HEK293T (cell line): ENCODE data around the gene LNPK.

Experiments
- ARNT ChIP-seq: fragments of 450-650 bp; IDR thresholded peaks from 2 replicates; pipeline ENCODE4 v1.6.1; 2017; ENCODE audit warnings: mild to moderate bottlenecking
- CTBP1 ChIP-seq: fragments of 450-650 bp; IDR thresholded peaks from 2 replicates; pipeline ENCODE4 v1.6.1; 2016; ENCODE audit warnings: borderline replicate concordance
- FOXK2 ChIP-seq: fragments of 450-650 bp; IDR thresholded peaks from 2 replicates; pipeline ENCODE4 v1.6.1; 2016; ENCODE audit warnings: mild to moderate bottlenecking
- FOXM1 ChIP-seq: fragments of 450-650 bp; IDR thresholded peaks from 2 replicates; pipeline ENCODE4 v1.6.1; 2017; ENCODE audit warnings: mild to moderate bottlenecking, borderline replicate concordance
- HDGF ChIP-seq: fragments of 450-650 bp; IDR thresholded peaks from 2 replicates; pipeline ENCODE4 v1.6.1; 2017; ENCODE audit warnings: antibody characterized with exemption, borderline replicate concordance
- LEF1 ChIP-seq: fragments of 450-650 bp; IDR thresholded peaks from 2 replicates; pipeline ENCODE4 v1.6.1; 2017; ENCODE audit warnings: mild to moderate bottlenecking, borderline replicate concordance
- NFRKB ChIP-seq: fragments of 450-650 bp; IDR thresholded peaks from 2 replicates; pipeline ENCODE4 v1.6.1; 2016; ENCODE audit warnings: mild to moderate bottlenecking, moderate library complexity
- PKNOX1 ChIP-seq: fragments of 450-650 bp; IDR thresholded peaks from 2 replicates; pipeline ENCODE4 v1.6.1; 2016
- SP1 ChIP-seq: fragments of 450-650 bp; IDR thresholded peaks from 2 replicates; pipeline ENCODE4 v1.6.1; 2017
- SUZ12 ChIP-seq: fragments of 450-650 bp; IDR thresholded peaks from 2 replicates; pipeline ENCODE4 v1.6.1; 2016; ENCODE audit warnings: mild to moderate bottlenecking

- TF ChIP-seq NFRKB (no peak), SUZ12 (no peak), SP1 (no peak), PKNOX1 (no peak), HDGF (no peak), CTBP1 (no peak), ARNT (no peak), FOXK2 (no peak), LEF1 (no peak), FOXM1 (no peak)
Observed at GRCh38 chr2:175877845-175878544, 124.1 kb downstream of the LNPK start.
